ENCODE data around the gene MOV10L1.

DNA sequence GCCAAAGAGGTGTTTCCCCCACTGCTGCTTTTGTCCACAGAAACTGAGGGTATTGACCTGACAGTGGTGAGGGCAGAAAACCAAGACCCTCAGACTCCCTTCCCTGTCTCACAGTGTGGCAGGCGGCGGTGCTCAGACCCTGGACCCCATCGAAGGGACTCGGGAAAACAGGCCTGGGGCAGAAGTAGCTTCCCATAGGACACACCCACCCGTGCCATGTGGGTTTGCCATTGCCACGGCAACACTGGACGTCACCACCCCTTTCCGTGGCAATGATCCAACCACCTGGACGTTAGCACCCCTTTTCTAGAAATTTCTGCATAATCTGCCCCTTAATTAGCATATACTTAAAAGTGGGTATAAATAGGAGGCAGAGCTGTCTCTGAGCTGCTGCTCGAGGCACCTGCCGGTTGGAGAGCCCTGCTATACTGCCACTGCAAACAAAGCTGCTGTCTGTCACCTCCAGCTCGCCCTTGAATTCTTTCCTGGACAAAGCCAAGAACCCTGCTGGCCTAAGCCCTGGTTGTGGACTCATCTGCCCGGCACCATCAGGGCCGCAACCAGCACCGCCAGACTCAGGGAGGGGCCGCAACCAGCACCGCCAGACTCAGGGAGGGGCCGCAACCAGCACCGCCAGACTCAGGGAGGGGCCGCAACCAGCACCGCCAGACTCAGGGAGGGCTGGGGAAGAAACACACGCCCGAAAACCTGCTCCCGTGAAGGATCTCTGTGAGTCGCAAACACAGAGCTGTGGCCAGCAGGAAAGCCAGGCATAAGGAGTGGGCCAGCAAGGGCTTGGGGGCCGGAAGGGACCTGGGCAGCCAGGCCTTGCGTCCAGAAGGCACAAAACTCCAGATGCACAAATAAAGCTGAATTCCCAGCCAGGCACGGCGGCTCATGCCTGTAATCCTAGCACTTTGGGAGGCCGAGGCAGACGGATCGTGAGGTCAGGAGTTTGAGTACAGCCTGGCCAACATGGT lies 15.0 kb upstream of the MOV10L1 start:
- TF ChIP-seq, protein P1, sequence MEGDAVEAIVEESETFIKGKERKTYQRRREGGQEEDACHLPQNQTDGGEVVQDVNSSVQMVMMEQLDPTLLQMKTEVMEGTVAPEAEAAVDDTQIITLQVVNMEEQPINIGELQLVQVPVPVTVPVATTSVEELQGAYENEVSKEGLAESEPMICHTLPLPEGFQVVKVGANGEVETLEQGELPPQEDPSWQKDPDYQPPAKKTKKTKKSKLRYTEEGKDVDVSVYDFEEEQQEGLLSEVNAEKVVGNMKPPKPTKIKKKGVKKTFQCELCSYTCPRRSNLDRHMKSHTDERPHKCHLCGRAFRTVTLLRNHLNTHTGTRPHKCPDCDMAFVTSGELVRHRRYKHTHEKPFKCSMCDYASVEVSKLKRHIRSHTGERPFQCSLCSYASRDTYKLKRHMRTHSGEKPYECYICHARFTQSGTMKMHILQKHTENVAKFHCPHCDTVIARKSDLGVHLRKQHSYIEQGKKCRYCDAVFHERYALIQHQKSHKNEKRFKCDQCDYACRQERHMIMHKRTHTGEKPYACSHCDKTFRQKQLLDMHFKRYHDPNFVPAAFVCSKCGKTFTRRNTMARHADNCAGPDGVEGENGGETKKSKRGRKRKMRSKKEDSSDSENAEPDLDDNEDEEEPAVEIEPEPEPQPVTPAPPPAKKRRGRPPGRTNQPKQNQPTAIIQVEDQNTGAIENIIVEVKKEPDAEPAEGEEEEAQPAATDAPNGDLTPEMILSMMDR (IDR thresholded peaks at IDR 0.05), result no peak
- no peak for TF ChIP-seq POLR2A (IDR thresholded peaks at IDR 0.05)

Data from thyroid gland (tissue), 4 donors.